Stomach (tissue), 9 donors: ENCODE results near the gene VIPR2. TPM values are rescaled to one million over a fixed set of nuclear protein-coding genes. Genes with fewer than 3 reads are reported as not detected.
"Not testable (repeated sequence)": the region's sequence is repeated elsewhere in the genome, so short reads cannot be mapped to it uniquely, and the experiment has no call there.

ENCODE experiments used
- DNase-seq, 2 donors: peaks; one replicate each; pipeline versions ENCODE4 v3.0.0 to v3.0.0-alpha.2; 2013 to 2019
- H3K27ac ChIP-seq, 5 donors: fragments of 200-600 bp in 4 of 5; sonication (generic) in 4 of 5; one replicate each; pipeline ENCODE4 v1.5.1; 2013 to 2019; ENCODE audit warnings: mild to moderate bottlenecking in 1 of 5, moderate library complexity in 1 of 5
- H3K27me3 ChIP-seq, 3 donors: fragments of 200-600 bp; sonication (generic); one replicate each; pipeline ENCODE4 v1.5.1; 2017 to 2019; ENCODE audit warnings: mixed run types in 1 of 3
- H3K36me3 ChIP-seq, 4 donors: fragments of 200-600 bp; sonication (generic); 1 replicate in 3 of 4; 2 replicates in 1 of 4; pipeline ENCODE4 v1.5.1; 2016 to 2019
- H3K4me1 ChIP-seq, 4 donors: fragments of 200-600 bp; sonication (generic); one replicate each; pipeline ENCODE4 v1.5.1; 2016 to 2019
- H3K4me3 ChIP-seq, 4 donors: fragments of 200-600 bp; sonication (generic) in 3 of 4; one replicate each; pipeline ENCODE4 v1.5.1; 2016 to 2019; ENCODE audit warnings: mild to moderate bottlenecking in 1 of 4
- H3K9me3 ChIP-seq, 4 donors: fragments of 200-600 bp; sonication (generic); one replicate each; pipeline ENCODE4 v1.5.1; 2016 to 2019
- CTCF ChIP-seq, 7 experiments: fragments of 450-650 bp in 4 of 7; fragments of 200-600 bp in 3 of 7; sonication (generic) in 3 of 7; IDR thresholded peaks; one replicate each; pipeline ENCODE4 v1.5.1; 2016 to 2019; ENCODE audit warnings: antibody characterized with exemption in 7 of 7, control low read depth in 2 of 7, mild to moderate bottlenecking in 1 of 7
- EP300 ChIP-seq: sonication (generic); formaldehyde crosslinking; IDR thresholded peaks from one replicate; pipeline ENCODE4 v1.6.1; 2017; ENCODE audit warnings: antibody characterized with exemption
- POLR2A ChIP-seq, 4 donors: fragments of 450-650 bp; IDR thresholded peaks; one replicate each; pipeline ENCODE4 v1.6.1; 2016; ENCODE audit warnings: antibody characterized with exemption in 4 of 4, control low read depth in 2 of 4, mild to moderate bottlenecking in 1 of 4, moderate library complexity in 1 of 4
- POLR2AphosphoS5 ChIP-seq, 3 donors: sonication (generic); formaldehyde crosslinking; IDR thresholded peaks; one replicate each; pipeline ENCODE4 v1.6.1; 2016; ENCODE audit warnings: antibody characterized with exemption in 3 of 3
- WGBS, 5 donors: extraction: QIAGEN DNeasy Blood & Tissue Kit in 3 of 5; methylation state at CpG; one replicate each; pipeline versions ENCODE4 v1.1.5 to v1.1.7; 2013 to 2018; 5-methylcytosine and 5-hydroxymethylcytosine counted together
- intact Hi-C: fragments of 100-400 bp; cut with DNase I; formaldehyde crosslinking; loops from one replicate; pipeline ENCODE4 v1.15.1; 2023; ENCODE audit warnings: low total_unique reads
- polyA plus RNA-seq, 3 donors: library from polyadenylated mRNA; stranded (reverse); fragments of 200-250 nt; gene quantifications; one replicate each; pipeline ENCODE4 v1.2.3, GENCODE V29; 2013
- total RNA-seq, 5 donors: library from RNA; depleted of rRNA; stranded (reverse); fragments of >200 nt; gene quantifications; one replicate each; pipeline versions ENCODE4 v1.1.0 to v1.2.3, GENCODE V29; 2014 to 2016
- donor health status: healthy with polysubstance abuse.
- donor health status: Bipolar disorder and iron deficiency.
- donor health status: healthy.

Gene VIPR2
- total and polyA plus RNA-seq, 8 donors = 1.2 to 25.4 (median 4.6) TPM

- Histone ChIP-seq H3K27ac (peak overlapping the region in 3 of 5 donors; percentile 50 to 83 (median 78)), H3K36me3 (peaks cover 0 to 10% (median 5%) of the 10 kb centered on the region in 4 donors), H3K4me1 (peaks cover 4 to 48% (median 31%) of the 10 kb centered on the region in 4 donors), H3K4me3 (no peak overlapping the region), H3K9me3 (no peaks in the 10 kb centered on the region), H3K27me3 (peaks cover 0 to 7% (median 0%) of the 10 kb centered on the region in 3 donors)
- intact Hi-C loops = no loop called here
- 67 to 72% (median 71%) methylated on average over 18 to 19 of the region's 19 CpGs for WGBS, 5 donors
- DNase-seq = no peak
- TF ChIP-seq EP300 (peak; percentile 75), POLR2A (IDR thresholded peaks at IDR 0.05) (no peak), CTCF (IDR thresholded peaks at IDR 0.05) (no peak), POLR2AphosphoS5 (IDR thresholded peaks at IDR 0.05) (peak; percentile 68 to 77 (median 70))
These were observed 40.3 kb downstream of the VIPR2 start for GRCh38 chr7:159104188-159104920.

GRCh38 chr7:159103382-159104187 lies 41.1 kb downstream of the VIPR2 start:
- WGBS, 5 donors = 74 to 85% (median 79%) methylated on average over 21 of the region's 21 CpGs
- H3K27ac ChIP-seq = peak overlapping the region in 3 of 5 donors; percentile 43 to 83 (median 78)
- no peak for DNase-seq
- peaks cover 8 to 48% (median 29%) of the 10 kb centered on the region in 4 donors for H3K4me1 ChIP-seq
- TF ChIP-seq CTCF (IDR thresholded peaks at IDR 0.05) (no peak), POLR2AphosphoS5 (IDR thresholded peaks at IDR 0.05) (no peak), POLR2A (IDR thresholded peaks at IDR 0.05) (no peak), EP300 (no peak)
- H3K27me3 ChIP-seq = peaks cover 0 to 4% (median 0%) of the 10 kb centered on the region in 3 donors
- H3K36me3 ChIP-seq = peaks cover 0 to 10% (median 5%) of the 10 kb centered on the region in 4 donors
- H3K9me3 ChIP-seq = no peaks in the 10 kb centered on the region
- H3K4me3 ChIP-seq = no peak overlapping the region
- intact Hi-C loops = no loop called here

GRCh38 chr7:159102681-159103381 lies 41.8 kb downstream of the VIPR2 start:
- H3K36me3 ChIP-seq = peaks cover 0 to 10% (median 5%) of the 10 kb centered on the region in 4 donors
- H3K27me3 ChIP-seq = peaks cover 0 to 4% (median 0%) of the 10 kb centered on the region in 3 donors
- peak overlapping the region in 3 of 5 donors; percentile 43 to 83 (median 78) for H3K27ac ChIP-seq
- intact Hi-C loops = no loop called here
- peaks cover 9 to 48% (median 29%) of the 10 kb centered on the region in 4 donors for H3K4me1 ChIP-seq
- H3K9me3 ChIP-seq = no peaks in the 10 kb centered on the region
- DNase-seq = no peak
- TF ChIP-seq CTCF (IDR thresholded peaks at IDR 0.05) = no peak
- TF ChIP-seq POLR2A (IDR thresholded peaks at IDR 0.05) = no peak
- TF ChIP-seq EP300 = no peak
- TF ChIP-seq POLR2AphosphoS5 (IDR thresholded peaks at IDR 0.05) = no peak
- no peak overlapping the region for H3K4me3 ChIP-seq
- WGBS, 5 donors = 84 to 92% (median 88%) methylated on average over 14 of the region's 14 CpGs

- H3K36me3 ChIP-seq, H3K4me3 ChIP-seq, H3K27me3 ChIP-seq, H3K9me3 ChIP-seq, intact Hi-C loops: not testable (repeated sequence)
- peak overlapping the region in 1 of 5 donors; percentile 90 for H3K27ac ChIP-seq
- peak in 1 of 2 donors; percentile 23 for DNase-seq
- 94 to 98% (median 97%) methylated on average over 42 of the region's 42 CpGs for WGBS, 5 donors
- H3K4me1 ChIP-seq = peaks cover 0 to 44% (median 28%) of the 10 kb centered on the region in 4 donors
These were observed 43.0 kb downstream of the VIPR2 start for GRCh38 chr7:159101661-159102091.

DNA sequence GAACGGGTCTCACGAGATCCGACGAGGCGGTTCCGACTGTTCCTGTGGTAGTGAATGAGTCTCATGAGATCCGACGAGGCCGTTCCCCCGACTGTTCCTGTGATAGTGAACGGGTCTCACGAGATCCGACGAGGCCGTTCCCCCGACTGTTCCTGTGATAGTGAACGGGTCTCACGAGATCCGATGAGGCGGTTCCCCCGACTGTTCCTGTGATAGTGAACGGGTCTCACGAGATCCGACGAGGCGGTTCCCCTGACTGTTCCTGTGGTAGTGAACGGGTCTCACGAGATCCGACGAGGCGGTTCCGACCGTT lies 43.6 kb downstream of the VIPR2 start:
- Histone ChIP-seq H3K27ac (peak overlapping the region in 1 of 5 donors; percentile 90), H3K4me1 (peaks cover 0 to 49% (median 29%) of the 10 kb centered on the region in 4 donors)
- H3K4me3 ChIP-seq, intact Hi-C loops, DNase-seq, H3K9me3 ChIP-seq, H3K27me3 ChIP-seq, H3K36me3 ChIP-seq: not testable (repeated sequence)
- WGBS, 5 donors = 89 to 98% (median 97%) methylated on average over 30 to 33 of the region's 33 CpGs

DNA sequence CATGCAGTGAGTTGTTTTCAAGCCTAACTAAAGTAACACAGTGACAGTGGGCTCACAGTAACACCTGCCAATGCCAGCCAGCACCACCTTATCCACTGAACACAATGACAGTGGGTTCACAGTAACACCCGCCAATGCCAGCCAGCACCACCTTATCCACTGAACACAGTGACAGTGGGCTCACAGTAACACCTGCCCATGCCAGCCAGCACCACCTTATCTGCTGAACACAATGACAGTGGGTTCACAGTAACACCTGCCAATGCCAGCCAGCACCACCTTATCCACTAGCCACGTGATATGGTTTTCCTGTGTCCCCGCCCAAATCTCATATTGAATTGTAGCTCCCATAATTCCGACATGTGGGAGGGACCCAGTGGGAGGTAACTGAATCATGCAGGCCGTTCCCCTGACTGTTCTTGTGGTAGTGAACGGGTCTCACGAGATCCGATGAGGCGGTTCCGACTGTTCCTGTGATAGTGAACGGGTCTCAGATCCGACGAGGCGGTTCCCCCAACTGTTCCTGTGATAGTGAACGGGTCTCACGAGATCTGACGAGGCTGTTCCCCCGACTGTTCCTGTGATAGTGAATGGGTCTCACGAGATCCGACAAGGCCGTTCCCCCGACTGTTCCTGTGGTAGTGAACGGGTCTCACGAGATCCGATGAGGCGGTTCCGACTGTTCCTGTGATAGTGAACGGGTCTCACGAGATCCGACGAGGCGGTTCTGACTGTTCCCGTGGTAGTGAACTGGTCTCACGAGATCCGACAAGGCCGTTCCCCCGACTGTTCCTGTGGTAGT lies 44.2 kb downstream of the VIPR2 start:
- H3K27me3 ChIP-seq, H3K4me3 ChIP-seq, H3K9me3 ChIP-seq, H3K36me3 ChIP-seq, intact Hi-C loops: not testable (repeated sequence)
- 92 to 97% (median 96%) methylated on average over 37 of the region's 37 CpGs for WGBS, 5 donors
- Histone ChIP-seq H3K4me1 (peaks cover 0 to 47% (median 27%) of the 10 kb centered on the region in 4 donors), H3K27ac (peak overlapping the region in 4 of 5 donors; percentile 70 to 90 (median 80))
- peak in 1 of 2 donors; percentile 5 for DNase-seq
